ENCODE measurements around the gene ZNF490.

- no peak for TF ChIP-seq CTCF (IDR thresholded peaks at IDR 0.05; ENCODE audit: low read depth, low read length)
- no peak for TF ChIP-seq EZH2phosphoT487 (IDR thresholded peaks at IDR 0.05; ENCODE audit: low read depth)
Measured at GRCh38 chr19:12648088-12648487, 37.5 kb upstream of the ZNF490 start.

All from OCI-LY3 (cell line).